Calu3 (cell line): ENCODE data around the gene MYO1E. TPM values are rescaled to one million over a fixed set of nuclear protein-coding genes. Genes with fewer than 3 reads are reported as not detected.

ENCODE experiments used
- BruUV-seq: library from RNA; stranded (reverse); fragments of 400-500 nt; replicated peaks from 2 replicates; lab custom pipeline; 2021; lab: Mats Ljungman, UMichigan
- CTCF ChIA-PET: fragments of 300-600 bp; sonication (Branson Sonifier 250); formaldehyde crosslinking; loops from one replicate; lab custom pipeline; 2022; ENCODE audit warnings: antibody characterized with exemption; lab: Charles Lee
- DNase-seq: peaks from one replicate; pipeline ENCODE4 v3.0.0; 2022
- H3K27ac Mint-ChIP-seq: one replicate; pipeline ENCODE4 v1.8.0; 2022; ENCODE audit warnings: mixed read lengths; ENCODE audit not compliant: unreplicated experiment
- H3K27me3 Mint-ChIP-seq: one replicate; pipeline ENCODE4 v1.8.0; 2022; ENCODE audit warnings: mixed read lengths; ENCODE audit not compliant: unreplicated experiment
- H3K36me3 Mint-ChIP-seq: one replicate; pipeline ENCODE4 v1.8.0; 2022; ENCODE audit warnings: mild to moderate bottlenecking, moderate library complexity, mixed read lengths; ENCODE audit not compliant: insufficient read depth, unreplicated experiment
- H3K4me1 Mint-ChIP-seq: one replicate; pipeline ENCODE4 v1.8.0; 2022; ENCODE audit warnings: mild to moderate bottlenecking, low read depth, mixed read lengths; ENCODE audit not compliant: unreplicated experiment
- H3K4me3 Mint-ChIP-seq: one replicate; pipeline ENCODE4 v1.8.0; 2022; ENCODE audit warnings: mild to moderate bottlenecking, low read depth, moderate library complexity, mixed read lengths; ENCODE audit not compliant: unreplicated experiment
- H3K9me3 Mint-ChIP-seq: one replicate; pipeline ENCODE4 v1.8.0; 2022; ENCODE audit warnings: low read depth, mixed read lengths; ENCODE audit not compliant: unreplicated experiment
- intact Hi-C: fragments of 100-400 bp; cut with micrococcal nuclease; formaldehyde crosslinking; loops from one replicate; pipeline ENCODE4 v1.10.0; 2022; ENCODE audit not compliant: unreplicated experiment
- total RNA-seq: library from RNA; stranded (reverse); gene quantifications from 2 replicates; pipeline ENCODE4 v1.2.3, GENCODE V29; 2022
- TF ChIP-seq, protein P1 (sequence below): fragments of 200-600 bp; IDR thresholded peaks from one replicate; pipeline ENCODE4 v1.8.0; 2022; ENCODE audit warnings: antibody characterized with exemption; ENCODE audit not compliant: unreplicated experiment

MYO1E gene
- total RNA-seq, 1 experiment from 2014 or later = 617 TPM

DNA sequence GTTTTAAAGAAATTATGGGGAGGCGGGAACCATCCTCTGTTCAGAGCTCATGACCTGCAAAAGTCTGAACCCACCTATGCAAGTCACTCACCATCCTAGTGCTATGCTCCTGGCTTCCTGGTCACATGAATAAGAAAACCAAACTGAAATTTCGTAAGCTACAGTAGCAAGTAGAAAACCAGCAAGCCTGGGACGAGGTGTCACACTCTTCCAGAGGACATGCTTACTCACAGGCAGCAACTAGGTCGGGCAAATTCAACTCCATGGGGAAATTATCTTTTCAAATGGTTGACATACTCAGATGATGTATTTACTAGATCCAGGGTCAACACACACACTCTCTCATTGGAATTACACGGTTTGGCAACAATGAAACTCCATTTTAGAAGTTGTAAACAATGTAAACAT lies 134.7 kb downstream of the MYO1E start:
- H3K36me3 Mint-ChIP-seq = peaks cover 62% of the 10 kb centered on the region
- H3K4me1 Mint-ChIP-seq = peaks cover 31% of the 10 kb centered on the region
- intact Hi-C loops = no loop called here
- BruUV-seq = no TSS peak
- CTCF ChIA-PET = interaction anchor here (0.6 to 1.2 kb wide), 2 partner anchors 9 to 61 kb away, joined by 3 to 7 read pairs; no protein-coding TSS in a partner anchor
- TF ChIP-seq, protein P1, sequence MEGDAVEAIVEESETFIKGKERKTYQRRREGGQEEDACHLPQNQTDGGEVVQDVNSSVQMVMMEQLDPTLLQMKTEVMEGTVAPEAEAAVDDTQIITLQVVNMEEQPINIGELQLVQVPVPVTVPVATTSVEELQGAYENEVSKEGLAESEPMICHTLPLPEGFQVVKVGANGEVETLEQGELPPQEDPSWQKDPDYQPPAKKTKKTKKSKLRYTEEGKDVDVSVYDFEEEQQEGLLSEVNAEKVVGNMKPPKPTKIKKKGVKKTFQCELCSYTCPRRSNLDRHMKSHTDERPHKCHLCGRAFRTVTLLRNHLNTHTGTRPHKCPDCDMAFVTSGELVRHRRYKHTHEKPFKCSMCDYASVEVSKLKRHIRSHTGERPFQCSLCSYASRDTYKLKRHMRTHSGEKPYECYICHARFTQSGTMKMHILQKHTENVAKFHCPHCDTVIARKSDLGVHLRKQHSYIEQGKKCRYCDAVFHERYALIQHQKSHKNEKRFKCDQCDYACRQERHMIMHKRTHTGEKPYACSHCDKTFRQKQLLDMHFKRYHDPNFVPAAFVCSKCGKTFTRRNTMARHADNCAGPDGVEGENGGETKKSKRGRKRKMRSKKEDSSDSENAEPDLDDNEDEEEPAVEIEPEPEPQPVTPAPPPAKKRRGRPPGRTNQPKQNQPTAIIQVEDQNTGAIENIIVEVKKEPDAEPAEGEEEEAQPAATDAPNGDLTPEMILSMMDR = no peak
- H3K4me3 Mint-ChIP-seq = no peak overlapping the region
- no peaks in the 10 kb centered on the region for H3K9me3 Mint-ChIP-seq
- DNase-seq = no peak
- no peaks in the 10 kb centered on the region for H3K27me3 Mint-ChIP-seq
- H3K27ac Mint-ChIP-seq = no peak overlapping the region

DNA sequence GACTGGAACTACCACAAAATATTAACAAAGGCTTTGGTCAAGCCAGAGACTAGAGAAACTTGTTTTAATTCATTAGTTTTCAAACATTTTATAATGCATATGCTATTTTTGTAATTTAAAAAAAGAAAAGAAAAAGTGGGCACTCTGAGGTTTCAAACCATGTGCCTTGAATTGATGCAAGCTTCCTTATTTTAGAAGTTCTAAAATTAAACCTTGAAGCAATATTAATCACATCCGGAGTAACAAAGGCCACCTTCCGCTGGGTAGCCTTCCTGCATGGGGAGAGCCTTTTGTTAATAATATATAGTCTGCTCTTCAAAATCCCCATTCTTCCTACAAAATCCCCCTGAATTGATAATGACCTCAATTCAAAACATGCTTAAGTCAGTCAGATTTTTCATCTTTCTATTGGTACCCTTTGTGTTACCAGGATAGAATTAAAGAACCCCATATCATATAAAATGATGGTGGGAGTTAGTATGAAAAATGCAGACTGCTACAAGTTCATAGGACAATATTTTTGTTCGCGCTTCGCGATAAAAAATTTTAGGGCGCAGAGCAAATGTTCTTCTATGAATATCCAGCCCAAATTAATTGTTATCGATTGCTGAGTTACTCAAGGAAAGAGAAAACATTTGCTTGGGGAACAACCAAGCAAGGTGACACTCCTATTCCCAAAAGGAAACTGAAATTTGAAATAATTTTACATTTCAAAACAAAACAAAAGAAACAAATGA lies 135.4 kb downstream of the MYO1E start:
- TF ChIP-seq, protein P1 = no peak
- H3K4me3 Mint-ChIP-seq = no peak overlapping the region
- peaks cover 62% of the 10 kb centered on the region for H3K36me3 Mint-ChIP-seq
- CTCF ChIA-PET = interaction anchor here (0.6 to 1.2 kb wide), 2 partner anchors 10 to 61 kb away, joined by 3 to 7 read pairs; no protein-coding TSS in a partner anchor
- H3K9me3 Mint-ChIP-seq = no peaks in the 10 kb centered on the region
- BruUV-seq = no TSS peak
- intact Hi-C loops = no loop called here
- DNase-seq = no peak
- no peak overlapping the region for H3K27ac Mint-ChIP-seq
- H3K4me1 Mint-ChIP-seq = peaks cover 31% of the 10 kb centered on the region
- no peaks in the 10 kb centered on the region for H3K27me3 Mint-ChIP-seq

GRCh38 chr15:59236394-59236793 lies 136.3 kb downstream of the MYO1E start:
- no peak for DNase-seq
- CTCF ChIA-PET = interaction anchor here (0.6 to 0.7 kb wide), 2 partner anchors 125 to 221 kb away, joined by 3 read pairs; no protein-coding TSS in a partner anchor

DNA sequence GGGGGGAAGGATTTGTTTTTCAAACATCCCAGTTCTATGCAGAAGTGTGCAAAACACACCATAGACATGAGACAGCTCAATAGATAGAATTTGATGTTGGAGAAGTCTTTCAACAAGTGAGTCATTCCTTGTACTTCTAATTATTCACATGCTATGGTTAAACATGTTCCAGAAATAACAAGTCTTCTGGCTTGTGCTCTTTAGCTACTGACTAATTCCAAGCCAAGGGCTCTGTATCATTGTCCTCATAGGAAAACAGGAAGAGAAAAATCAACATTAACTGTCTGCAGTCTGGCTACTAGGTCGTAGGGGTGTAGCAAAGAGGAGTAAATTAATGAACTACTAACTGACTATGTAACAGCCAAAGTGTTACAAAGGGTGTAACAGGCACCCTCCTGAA lies 140.2 kb downstream of the MYO1E start:
- no peaks in the 10 kb centered on the region for H3K9me3 Mint-ChIP-seq
- DNase-seq = no peak
- TF ChIP-seq, protein P1 = no peak
- CTCF ChIA-PET = no interaction called here
- no peak overlapping the region for H3K4me3 Mint-ChIP-seq
- no peaks in the 10 kb centered on the region for H3K27me3 Mint-ChIP-seq
- intact Hi-C loops = no loop called here
- peak overlapping the region; percentile 72 for H3K27ac Mint-ChIP-seq
- H3K4me1 Mint-ChIP-seq = peaks cover 24% of the 10 kb centered on the region
- peaks cover 83% of the 10 kb centered on the region for H3K36me3 Mint-ChIP-seq
- BruUV-seq = no TSS peak

More at GRCh38 chr15:59236394-59236793, 136.3 kb downstream of the MYO1E start:
- Mint-ChIP-seq H3K27me3 (no peaks in the 10 kb centered on the region), H3K9me3 (no peaks in the 10 kb centered on the region), H3K36me3 (peaks cover 61% of the 10 kb centered on the region), H3K4me1 (peaks cover 30% of the 10 kb centered on the region), H3K27ac (peak overlapping the region; percentile 33), H3K4me3 (no peak overlapping the region)
- TF ChIP-seq, protein P1 = no peak
- intact Hi-C loops = no loop called here
- BruUV-seq = no TSS peak
